Activated CD8-positive, alpha-beta memory T cell treated with anti-CD3 and anti-CD28 coated beads, Interleukin-2, amount 10 ng/mL, durations not matched to agents 7 days and 5 days (primary cell): Measurements from ENCODE around the gene CCN5. TPM values are rescaled to one million over a fixed set of nuclear protein-coding genes. Genes with fewer than 3 reads are reported as not detected.
"Not testable (repeated sequence)": the region's sequence is repeated elsewhere in the genome, so short reads cannot be mapped to it uniquely, and the experiment has no call there.

Source experiments
- ATAC-seq: fragments of 150-1000 bp; cut with Tn5 transposase; one replicate; pipeline ENCODE4 v1.10.0; 2021; ENCODE audit warnings: moderate library complexity
- CTCF ChIA-PET: fragments of 350-600 bp; sonication (Branson Sonifier 250); formaldehyde crosslinking; loops from one replicate; lab custom pipeline; 2021; ENCODE audit warnings: antibody characterized with exemption; lab: Charles Lee
- DNase-seq: peaks from one replicate; pipeline ENCODE4 v3.0.0-alpha.2; 2020
- H3K27ac Mint-ChIP-seq: one replicate; pipeline ENCODE4 v1.8.0; 2021; ENCODE audit warnings: mild to moderate bottlenecking, mixed read lengths
- H3K27me3 Mint-ChIP-seq: one replicate; pipeline ENCODE4 v1.8.0; 2021; ENCODE audit warnings: mixed read lengths
- H3K36me3 Mint-ChIP-seq: one replicate; pipeline ENCODE4 v1.8.0; 2021; ENCODE audit warnings: mild to moderate bottlenecking, mixed read lengths
- H3K4me1 Mint-ChIP-seq: one replicate; pipeline ENCODE4 v1.8.0; 2021; ENCODE audit warnings: mixed read lengths
- H3K4me3 Mint-ChIP-seq: one replicate; pipeline ENCODE4 v1.8.0; 2021; ENCODE audit warnings: mild to moderate bottlenecking, moderate library complexity, mixed read lengths
- H3K9me3 Mint-ChIP-seq: one replicate; pipeline ENCODE4 v1.8.0; 2022; ENCODE audit warnings: low read depth, mixed read lengths
- total RNA-seq, 2 experiments: library from RNA; stranded (reverse); gene quantifications; one replicate each; pipeline ENCODE4 v1.2.3, GENCODE V29; 2021

The CCN5 gene, protein sequence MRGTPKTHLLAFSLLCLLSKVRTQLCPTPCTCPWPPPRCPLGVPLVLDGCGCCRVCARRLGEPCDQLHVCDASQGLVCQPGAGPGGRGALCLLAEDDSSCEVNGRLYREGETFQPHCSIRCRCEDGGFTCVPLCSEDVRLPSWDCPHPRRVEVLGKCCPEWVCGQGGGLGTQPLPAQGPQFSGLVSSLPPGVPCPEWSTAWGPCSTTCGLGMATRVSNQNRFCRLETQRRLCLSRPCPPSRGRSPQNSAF
- total RNA-seq = not detected

DNA sequence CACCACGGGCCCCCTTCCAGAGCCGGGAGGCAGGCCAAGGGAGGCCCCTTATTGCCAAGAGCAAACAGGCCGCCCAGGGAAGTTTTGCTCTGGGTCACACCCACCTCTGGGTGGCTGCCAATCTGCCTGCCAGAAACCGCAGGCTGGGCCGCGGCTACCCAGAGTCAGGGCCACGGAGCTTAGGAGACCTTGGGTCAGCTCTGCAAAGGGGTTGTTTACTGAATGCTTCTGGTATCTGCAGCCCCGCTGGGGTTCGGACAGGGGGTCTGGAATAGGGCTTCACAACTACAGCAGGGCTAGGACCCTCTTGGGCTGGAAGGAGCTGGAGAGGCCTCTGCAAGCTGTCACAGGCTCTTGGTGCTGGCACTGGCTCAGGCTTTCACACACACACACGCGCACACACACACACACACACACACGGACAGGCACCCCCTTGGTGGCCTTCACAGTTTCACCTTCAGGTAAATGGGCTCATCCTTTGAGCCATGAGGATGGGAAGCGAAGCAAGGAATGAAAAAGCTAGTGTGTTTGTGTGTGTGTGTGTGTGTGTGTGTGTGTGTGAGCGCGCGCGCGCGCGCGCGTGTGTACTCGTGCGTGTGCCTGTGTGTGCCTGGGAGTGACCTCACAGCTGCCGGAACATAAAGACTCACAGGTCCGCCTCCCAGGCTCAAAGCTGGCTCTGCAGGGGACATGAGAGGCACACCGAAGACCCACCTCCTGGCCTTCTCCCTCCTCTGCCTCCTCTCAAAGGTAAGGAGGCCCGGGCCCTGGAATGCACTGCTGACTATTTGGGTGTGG is at the start of gene CCN5:
CCN5 (plus strand) TSS at position 669 of the 798 bp plus-strand sequence; CDS start at position 691, 22 bp downstream.
- no peak for DNase-seq
- H3K4me3 Mint-ChIP-seq = no peak within 1 kb of the TSS
- no peaks in the 10 kb centered on the region for H3K4me1 Mint-ChIP-seq
- H3K27me3 Mint-ChIP-seq = peaks cover 3% of the 10 kb centered on the region
- H3K27ac Mint-ChIP-seq = no peak within 1 kb of the TSS
- no peaks in the 10 kb centered on the region for H3K36me3 Mint-ChIP-seq
- CTCF ChIA-PET = no interaction called here
- no peaks in the 10 kb centered on the region for H3K9me3 Mint-ChIP-seq
- no peak for ATAC-seq

DNA sequence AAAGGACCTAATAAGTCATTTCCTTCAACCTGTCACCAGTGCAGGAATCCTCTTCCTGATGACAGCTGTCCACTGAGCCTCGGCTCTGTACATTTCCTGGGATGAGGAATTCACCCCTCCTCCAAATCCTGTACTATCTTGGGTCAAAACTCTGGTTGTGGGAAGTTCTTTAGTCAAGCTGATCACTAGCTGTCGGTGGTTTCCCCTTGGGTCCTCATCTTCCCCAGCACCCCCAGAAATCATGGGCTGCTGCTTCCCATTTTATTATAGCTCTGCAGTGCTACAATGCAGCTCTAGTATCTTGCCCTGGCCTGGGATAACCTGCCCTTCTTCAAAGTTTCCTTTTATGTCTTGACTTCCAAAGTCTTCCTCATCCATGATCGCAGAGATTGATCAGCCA is 49.1 kb upstream of the CCN5 start:
- H3K4me3 Mint-ChIP-seq = no peak overlapping the region
- H3K27ac Mint-ChIP-seq = no peak overlapping the region
- DNase-seq (no peak), ATAC-seq (no peak)
- no peaks in the 10 kb centered on the region for H3K9me3 Mint-ChIP-seq
- peaks cover 8% of the 10 kb centered on the region for H3K4me1 Mint-ChIP-seq
- CTCF ChIA-PET = interaction anchor here (0.9 to 3.2 kb wide), 2 partner anchors 17 to 30 kb away, joined by 3 to 14 read pairs; no protein-coding TSS in a partner anchor
- no peaks in the 10 kb centered on the region for H3K27me3 Mint-ChIP-seq
- H3K36me3 Mint-ChIP-seq = peaks cover 8% of the 10 kb centered on the region

DNA sequence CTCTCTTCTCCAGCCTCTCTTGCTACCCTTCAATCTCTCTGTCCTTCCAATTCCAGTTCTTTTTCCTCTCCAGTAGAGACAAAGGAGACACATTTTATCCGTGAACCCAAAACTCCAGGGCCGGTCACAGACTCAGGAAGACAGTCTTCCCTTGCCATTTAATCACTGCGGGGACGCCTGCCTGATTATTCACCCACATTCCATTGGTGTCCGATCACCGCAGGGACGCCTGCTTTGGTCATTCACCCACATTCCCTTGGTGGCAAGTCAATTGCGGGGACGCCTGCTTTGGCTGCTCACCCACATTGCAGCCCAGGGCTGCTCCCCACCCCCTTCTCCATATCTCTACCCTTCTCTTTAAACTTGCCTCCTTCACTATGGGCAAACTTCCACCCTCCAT is 44.3 kb upstream of the CCN5 start:
- peak overlapping the region; percentile 88 for H3K27ac Mint-ChIP-seq
- H3K4me3 Mint-ChIP-seq = peak overlapping the region; percentile 88
- H3K27me3 Mint-ChIP-seq, DNase-seq, H3K4me1 Mint-ChIP-seq, H3K9me3 Mint-ChIP-seq, H3K36me3 Mint-ChIP-seq, CTCF ChIA-PET, ATAC-seq: not testable (repeated sequence)

DNA sequence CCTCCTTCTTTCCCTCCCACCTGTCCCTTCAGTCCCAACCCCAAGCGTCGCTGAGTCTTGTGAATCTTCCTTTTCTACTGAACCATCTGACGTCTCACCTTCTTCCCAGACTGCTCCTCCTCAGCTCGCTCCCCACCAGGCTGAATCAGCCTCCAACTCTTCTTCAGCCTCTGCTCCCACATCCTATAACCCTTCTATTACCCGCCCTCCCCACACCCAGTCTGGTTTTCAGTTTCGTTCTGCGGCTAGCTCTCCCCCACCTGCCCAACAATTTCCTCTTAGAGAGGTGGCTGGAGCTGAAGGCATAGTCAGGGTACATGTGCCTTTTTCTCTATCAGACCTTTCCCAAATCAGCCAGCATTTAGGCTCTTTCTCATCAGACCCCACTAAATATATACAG is 43.6 kb upstream of the CCN5 start:
- not testable (repeated sequence) for H3K4me1 Mint-ChIP-seq, H3K36me3 Mint-ChIP-seq, H3K27me3 Mint-ChIP-seq, H3K9me3 Mint-ChIP-seq
- Mint-ChIP-seq H3K27ac (peak overlapping the region; percentile 88), H3K4me3 (peak overlapping the region; percentile 88)
- peak; percentile 90 for DNase-seq
- CTCF ChIA-PET = interaction anchor here (1.5 to 4.4 kb wide), 6 partner anchors 13 to 195 kb away, joined by 4 to 44 read pairs (median 6); no protein-coding TSS in a partner anchor
- peak; percentile 94 for ATAC-seq

DNA sequence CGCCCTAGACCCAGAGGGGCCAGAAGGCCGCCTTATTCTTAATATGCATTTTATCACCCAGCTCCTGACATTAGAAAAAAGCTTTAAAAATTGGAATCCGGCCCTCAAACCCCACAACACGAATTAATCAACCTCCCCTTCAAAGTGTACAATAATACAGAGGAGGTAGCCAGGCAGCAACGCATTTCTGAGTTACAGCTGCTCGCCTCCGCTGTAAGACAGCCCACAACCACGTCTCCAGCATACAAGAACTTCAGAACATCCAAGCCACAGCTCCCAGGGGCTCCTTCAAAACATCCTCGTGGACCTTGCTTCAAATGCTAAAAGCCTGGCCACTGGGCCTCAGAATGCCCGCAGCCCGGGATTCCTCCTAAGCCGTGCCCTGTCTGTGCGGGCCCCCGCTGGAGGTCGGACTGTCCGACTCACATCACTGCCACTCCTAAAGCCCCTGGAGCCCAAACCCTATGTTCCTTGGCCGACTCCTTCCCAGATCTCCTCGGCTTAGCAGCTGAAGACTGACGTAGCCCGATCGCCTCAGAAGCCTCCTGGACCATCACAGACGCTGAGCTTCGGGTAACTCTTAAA is 42.8 kb upstream of the CCN5 start:
- H3K27ac Mint-ChIP-seq = peak overlapping the region; percentile 88
- not testable (repeated sequence) for H3K4me3 Mint-ChIP-seq, H3K9me3 Mint-ChIP-seq, H3K27me3 Mint-ChIP-seq, H3K4me1 Mint-ChIP-seq, DNase-seq, H3K36me3 Mint-ChIP-seq, ATAC-seq
- CTCF ChIA-PET = interaction anchor here (1.5 to 4.4 kb wide), 6 partner anchors 12 to 195 kb away, joined by 4 to 44 read pairs (median 6); no protein-coding TSS in a partner anchor

DNA sequence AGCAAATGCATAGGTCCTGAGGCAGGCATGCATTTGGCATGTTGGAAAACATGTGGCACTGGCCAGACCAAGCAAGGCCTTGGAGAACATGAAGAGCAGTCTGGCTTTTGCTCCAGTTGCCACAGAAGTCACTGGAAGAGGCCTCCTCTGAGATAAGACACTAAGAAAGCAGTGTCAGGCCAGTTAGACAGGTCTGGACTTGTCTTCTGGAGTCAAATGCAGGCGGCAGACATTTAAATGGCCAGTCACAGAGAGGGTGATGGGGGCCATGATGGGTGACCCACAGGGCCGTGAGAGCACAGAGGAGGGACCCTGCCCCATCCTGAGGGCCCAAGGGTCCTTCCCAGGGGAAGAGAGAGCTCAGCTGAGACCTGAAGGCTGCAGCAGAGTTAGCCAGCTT is 36.9 kb upstream of the CCN5 start:
- H3K9me3 Mint-ChIP-seq = no peaks in the 10 kb centered on the region
- no peak for DNase-seq
- no peaks in the 10 kb centered on the region for H3K27me3 Mint-ChIP-seq
- no peak overlapping the region for H3K4me3 Mint-ChIP-seq
- no peak for ATAC-seq
- H3K4me1 Mint-ChIP-seq = no peaks in the 10 kb centered on the region
- no peak overlapping the region for H3K27ac Mint-ChIP-seq
- CTCF ChIA-PET = no interaction called here
- no peaks in the 10 kb centered on the region for H3K36me3 Mint-ChIP-seq

DNA sequence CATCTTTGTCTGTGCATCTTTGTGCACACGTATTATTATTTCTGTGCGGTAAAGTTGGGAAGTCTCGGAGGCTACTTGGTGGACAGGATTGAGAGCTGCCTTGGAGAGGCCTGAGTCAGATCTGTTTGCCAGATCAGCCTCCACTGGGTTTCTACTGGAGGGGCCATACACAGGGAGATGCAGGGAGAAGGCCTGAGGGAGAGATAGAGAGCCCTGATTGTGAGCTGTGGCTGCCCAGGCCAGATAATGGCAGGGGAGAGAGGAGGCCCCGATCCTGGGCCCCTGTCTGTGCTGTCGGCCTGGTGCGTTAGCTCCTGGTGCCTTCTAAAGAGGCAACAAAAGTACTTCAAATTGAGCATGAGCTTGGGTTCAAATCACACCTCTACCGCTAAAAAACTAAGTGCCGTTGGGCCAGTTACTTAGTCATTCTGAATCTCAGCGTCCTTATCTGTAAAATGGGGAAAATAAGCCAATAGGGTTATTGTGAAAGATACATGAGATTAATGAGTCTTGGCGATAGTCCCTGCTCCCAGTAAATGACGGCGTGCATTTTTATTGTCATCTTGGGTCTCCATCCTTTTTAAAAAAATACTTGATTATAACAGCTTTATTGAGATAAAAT is 36.1 kb upstream of the CCN5 start:
- no peaks in the 10 kb centered on the region for H3K27me3 Mint-ChIP-seq
- H3K4me3 Mint-ChIP-seq = no peak overlapping the region
- CTCF ChIA-PET = interaction anchor here (1.0 to 7.8 kb wide), 2 partner anchors 30 to 69 kb away, joined by 3 to 186 read pairs; partner anchors contain the start of gene ADA
- H3K36me3 Mint-ChIP-seq = no peaks in the 10 kb centered on the region
- H3K27ac Mint-ChIP-seq = no peak overlapping the region
- H3K4me1 Mint-ChIP-seq = peaks cover 5% of the 10 kb centered on the region
- ATAC-seq (no peak), DNase-seq (no peak)
- H3K9me3 Mint-ChIP-seq = no peaks in the 10 kb centered on the region

DNA sequence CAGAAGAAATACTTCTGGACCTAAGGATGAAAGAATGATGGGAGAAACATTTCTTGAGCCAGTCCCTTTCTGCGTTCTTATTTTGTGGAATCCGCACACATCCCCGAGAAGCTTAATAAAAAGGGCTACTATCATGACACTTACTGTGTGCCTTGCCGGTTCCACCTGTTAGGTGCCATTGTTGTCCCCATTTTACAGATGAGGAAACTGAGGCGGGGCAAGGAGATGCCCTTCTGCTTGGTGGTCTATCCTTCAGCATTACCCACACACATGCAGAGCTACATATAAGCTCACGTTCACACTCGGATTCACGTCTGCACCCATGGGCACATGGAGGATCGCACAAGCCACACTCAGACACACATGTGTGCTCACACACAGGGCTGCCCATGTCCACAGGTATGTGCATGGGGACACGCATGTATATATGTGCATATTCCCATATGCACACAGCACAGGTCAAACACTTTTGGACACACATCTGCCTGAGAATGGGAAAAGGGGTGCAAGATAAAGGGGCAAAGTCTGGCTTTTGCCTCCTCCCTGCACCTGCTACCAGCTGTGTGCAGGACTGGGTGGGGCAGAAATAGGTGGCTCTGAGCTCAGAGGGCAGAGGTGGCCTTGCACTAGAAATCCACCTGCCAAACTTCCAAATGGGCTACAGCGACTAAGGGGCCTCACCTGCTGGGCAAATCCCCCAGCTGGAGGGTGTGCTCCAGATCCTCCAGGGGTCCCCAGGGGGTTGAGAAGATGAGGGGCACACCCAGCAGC is 33.2 kb upstream of the CCN5 start:
- Mint-ChIP-seq H3K27me3 (no peaks in the 10 kb centered on the region), H3K9me3 (no peaks in the 10 kb centered on the region), H3K4me3 (no peak overlapping the region), H3K36me3 (no peaks in the 10 kb centered on the region), H3K27ac (no peak overlapping the region), H3K4me1 (peaks cover 7% of the 10 kb centered on the region)
- ATAC-seq (no peak), DNase-seq (no peak)
- CTCF ChIA-PET = interaction anchor here (0.9 to 7.8 kb wide), 10 partner anchors 33 to 465 kb away, joined by 3 to 186 read pairs (median 6); partner anchors contain the start of gene ADA

DNA sequence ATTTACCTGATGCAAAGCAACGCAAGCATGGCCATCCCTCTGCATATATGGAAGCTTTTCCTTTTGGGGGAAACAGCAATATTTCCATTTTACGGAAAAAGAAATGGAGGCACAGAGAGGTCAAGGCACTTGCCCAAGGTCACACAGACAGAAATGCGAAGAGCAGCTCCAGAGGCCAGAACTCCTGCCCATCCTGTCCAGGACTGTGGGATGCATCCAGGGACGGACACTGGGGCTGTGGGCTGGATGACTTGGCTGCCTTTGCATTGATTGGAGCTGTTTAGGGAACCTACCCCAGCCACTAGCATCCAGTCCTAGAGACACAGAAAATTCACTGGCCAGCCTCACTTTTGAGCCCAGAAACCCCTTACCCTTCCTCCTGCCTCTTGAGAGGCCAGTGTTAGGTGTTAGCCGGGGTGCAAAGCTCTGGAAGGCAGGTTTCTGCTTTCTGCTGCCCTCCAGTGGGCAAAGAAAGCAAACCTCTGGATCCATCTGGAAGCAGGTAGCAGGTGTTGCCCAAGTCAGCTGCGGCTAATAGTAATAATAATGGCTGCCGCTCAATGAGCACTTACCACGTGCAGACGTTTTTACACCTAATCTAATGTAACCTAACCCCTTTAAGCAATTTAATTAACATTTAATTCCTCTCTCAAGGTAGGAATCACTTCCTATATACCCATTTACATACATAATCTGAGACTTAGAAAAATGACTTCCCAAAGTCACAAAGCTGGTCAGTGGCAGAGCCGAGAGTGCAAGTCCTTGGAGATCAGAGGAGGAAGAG is 31.7 kb upstream of the CCN5 start:
- no peaks in the 10 kb centered on the region for H3K9me3 Mint-ChIP-seq
- peaks cover 7% of the 10 kb centered on the region for H3K4me1 Mint-ChIP-seq
- CTCF ChIA-PET = interaction anchor here (0.5 to 7.8 kb wide), 39 partner anchors 10 to 618 kb away, joined by 3 to 186 read pairs (median 5); partner anchors contain the start of genes ADA, TTPAL and YWHAB
- no peaks in the 10 kb centered on the region for H3K36me3 Mint-ChIP-seq
- H3K27ac Mint-ChIP-seq = no peak overlapping the region
- H3K4me3 Mint-ChIP-seq = no peak overlapping the region
- ATAC-seq (peak; percentile 89), DNase-seq (peak; percentile 82)
- H3K27me3 Mint-ChIP-seq = peaks cover 7% of the 10 kb centered on the region

DNA sequence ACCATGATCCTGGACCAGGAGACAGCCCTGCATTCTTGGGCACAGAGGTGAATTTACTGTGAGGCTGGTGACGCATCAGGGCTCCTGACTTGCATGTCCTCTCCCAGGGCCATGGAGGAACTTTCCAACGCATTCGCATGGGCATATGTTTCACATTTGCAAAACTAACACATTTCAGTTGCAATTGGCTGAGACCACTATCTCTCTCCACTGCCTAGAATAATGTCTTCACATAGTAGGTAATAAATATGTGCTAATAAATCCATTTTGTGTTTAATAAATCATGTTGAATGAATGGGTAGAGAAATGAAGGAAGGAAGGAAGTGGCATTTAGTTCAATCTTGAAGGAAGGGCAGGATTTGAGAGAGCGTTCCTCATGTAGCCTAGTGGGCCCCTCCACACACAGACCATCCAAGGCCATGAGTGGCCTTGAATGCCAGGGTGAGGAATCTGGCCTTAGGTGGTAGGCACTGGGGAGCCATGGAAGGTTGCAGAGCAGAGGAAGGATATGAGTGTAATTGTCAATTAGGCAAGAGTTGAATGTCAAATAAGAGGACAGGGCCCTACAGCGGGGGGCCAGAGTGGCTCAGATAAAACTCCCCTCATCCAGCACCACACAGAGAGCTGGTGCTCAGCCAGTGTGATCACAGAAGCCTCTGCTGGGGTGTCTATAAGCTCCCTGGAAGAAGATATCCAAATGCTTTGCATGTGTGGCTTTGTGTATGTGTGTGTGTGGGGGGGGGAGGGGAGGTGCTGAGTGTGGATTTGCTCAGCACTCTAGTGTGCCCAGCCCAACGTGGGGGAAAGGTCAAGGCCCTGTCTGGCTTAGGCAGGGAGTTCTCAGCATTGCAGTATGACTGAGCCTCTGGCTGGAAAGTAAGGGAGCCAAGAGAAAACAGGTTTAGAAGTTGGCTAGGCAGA is 30.9 kb upstream of the CCN5 start:
- H3K4me1 Mint-ChIP-seq = peaks cover 7% of the 10 kb centered on the region
- no peaks in the 10 kb centered on the region for H3K36me3 Mint-ChIP-seq
- no peak overlapping the region for H3K27ac Mint-ChIP-seq
- CTCF ChIA-PET = interaction anchor here (0.6 to 7.8 kb wide), 52 partner anchors 11 to 427 kb away, joined by 3 to 186 read pairs (median 6); partner anchors contain the start of genes ADA, TTPAL and YWHAB
- ATAC-seq (no peak), DNase-seq (no peak)
- no peaks in the 10 kb centered on the region for H3K9me3 Mint-ChIP-seq
- peaks cover 7% of the 10 kb centered on the region for H3K27me3 Mint-ChIP-seq
- no peak overlapping the region for H3K4me3 Mint-ChIP-seq

DNA sequence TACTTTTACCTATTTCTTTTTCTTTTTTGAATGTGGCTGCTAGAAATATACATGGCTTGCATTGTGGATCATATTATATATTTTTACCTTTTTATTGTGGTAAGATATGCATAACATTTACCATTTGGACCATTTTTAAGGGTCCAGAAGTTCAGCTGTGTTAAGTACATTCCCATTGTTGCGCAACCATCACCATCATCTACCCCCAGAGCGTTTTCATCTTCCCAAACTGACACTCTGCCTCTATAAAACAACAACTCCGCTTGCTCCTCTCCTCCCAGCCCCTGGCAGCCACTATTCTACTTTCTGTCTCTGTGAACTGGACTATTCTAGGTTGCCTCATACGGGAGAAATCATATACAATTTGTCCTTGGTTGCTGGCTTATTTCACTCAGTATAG is 28.2 kb upstream of the CCN5 start:
- Mint-ChIP-seq H3K27me3 (peaks cover 12% of the 10 kb centered on the region), H3K27ac (no peak overlapping the region), H3K4me1 (peaks cover 7% of the 10 kb centered on the region), H3K4me3 (no peak overlapping the region), H3K36me3 (no peaks in the 10 kb centered on the region), H3K9me3 (no peaks in the 10 kb centered on the region)
- DNase-seq = no peak
- CTCF ChIA-PET = interaction anchor here (1.1 to 5.9 kb wide), 2 partner anchors 46 to 77 kb away, joined by 3 to 76 read pairs; no protein-coding TSS in a partner anchor
- ATAC-seq = no peak
